Ureter (tissue), 1 donor: ENCODE data around the gene FOXL2. TPM values are rescaled to one million over a fixed set of nuclear protein-coding genes. Genes with fewer than 3 reads are reported as not detected.

Source experiments
- DNase-seq: peaks from one replicate; pipeline ENCODE4 v3.0.0-alpha.2; 2020; ENCODE audit warnings: low spot score
- total RNA-seq: library from RNA; stranded (reverse); gene quantifications from one replicate; pipeline ENCODE4 v1.2.4, GENCODE V29; 2023
- donor health status: DM: yes; HTN: yes; CAD: no.

The FOXL2 gene
- total RNA-seq, 1 donor from 2014 or later, result not detected

DNA sequence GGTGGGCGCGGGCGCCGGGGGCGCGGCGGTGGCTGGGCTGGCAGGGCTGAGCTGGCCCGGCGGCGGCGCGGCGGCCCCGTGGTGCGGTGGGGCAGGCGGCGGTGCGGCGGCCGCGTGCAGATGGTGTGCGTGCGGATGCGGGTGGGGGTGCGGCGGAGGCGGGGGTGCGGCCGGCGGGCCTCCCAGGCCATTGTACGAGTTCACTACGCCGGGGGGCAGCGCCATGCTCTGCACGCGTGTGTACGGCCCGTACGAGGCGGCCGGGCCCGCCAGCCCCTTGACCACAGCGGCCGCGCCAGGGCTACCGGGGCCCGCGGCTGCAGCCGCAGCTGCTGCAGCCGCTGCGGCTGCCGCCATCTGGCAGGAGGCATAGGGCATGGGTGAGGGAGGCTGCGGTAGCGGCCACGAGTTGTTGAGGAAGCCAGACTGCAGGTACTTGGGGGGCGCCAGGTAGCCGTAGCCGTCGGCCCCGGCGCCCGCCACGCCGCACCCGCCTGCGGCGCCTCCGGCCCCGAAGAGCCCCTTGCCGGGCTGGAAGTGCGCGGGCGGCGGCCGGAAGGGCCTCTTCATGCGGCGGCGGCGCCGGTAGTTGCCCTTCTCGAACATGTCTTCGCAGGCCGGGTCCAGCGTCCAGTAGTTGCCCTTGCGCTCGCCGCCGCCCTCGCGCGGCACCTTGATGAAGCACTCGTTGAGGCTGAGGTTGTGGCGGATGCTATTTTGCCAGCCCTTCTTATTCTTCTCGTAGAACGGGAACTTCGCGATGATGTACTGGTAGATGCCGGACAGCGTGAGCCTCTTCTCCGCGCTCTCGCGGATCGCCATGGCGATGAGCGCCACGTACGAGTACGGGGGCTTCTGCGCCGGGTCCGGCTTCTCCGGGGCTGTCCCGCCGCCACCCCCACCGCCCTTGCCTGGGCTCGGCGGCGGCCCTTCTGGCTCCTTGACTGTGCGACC, 951 bp downstream of the FOXL2 start:
- no peak for DNase-seq

DNA sequence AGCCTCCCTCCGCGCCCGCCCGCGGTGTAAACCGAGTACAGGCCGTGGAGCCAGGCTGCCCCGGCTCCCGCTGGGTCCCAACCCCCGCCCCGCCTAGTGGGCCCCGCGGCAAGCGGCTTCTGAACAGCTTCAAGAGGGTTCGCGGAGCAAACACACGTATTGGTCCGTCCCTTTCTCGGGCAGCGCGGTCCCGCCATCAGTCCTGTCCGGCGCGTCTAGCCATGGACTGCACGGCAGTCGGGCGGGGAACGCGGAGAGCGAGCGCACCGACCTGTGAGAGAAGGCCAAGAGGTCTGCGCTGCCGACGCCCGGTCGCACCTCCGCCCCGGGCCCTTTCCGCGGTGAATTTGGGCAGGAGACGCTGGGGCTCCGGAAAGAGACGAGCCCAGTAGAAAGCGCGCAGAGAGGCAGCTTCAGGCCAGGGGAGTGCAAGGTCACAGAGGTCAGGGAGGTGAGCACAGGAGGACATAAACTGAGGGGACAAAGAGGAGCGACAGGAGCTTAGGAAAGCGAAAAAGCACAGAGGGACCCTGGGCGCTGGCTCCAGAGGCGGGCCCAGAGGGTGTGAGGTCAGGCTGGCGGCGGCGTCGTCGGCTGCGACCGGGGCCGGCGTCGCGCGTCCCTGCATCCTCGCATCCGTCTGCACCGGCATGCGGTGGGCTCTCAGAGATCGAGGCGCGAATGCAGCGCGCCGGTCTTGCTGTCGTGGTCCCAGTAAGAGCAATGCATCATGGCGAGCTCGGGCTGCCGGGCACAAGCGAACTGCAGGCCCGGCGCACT, 1.8 kb downstream of the FOXL2 start:
- DNase-seq, result no peak

DNA sequence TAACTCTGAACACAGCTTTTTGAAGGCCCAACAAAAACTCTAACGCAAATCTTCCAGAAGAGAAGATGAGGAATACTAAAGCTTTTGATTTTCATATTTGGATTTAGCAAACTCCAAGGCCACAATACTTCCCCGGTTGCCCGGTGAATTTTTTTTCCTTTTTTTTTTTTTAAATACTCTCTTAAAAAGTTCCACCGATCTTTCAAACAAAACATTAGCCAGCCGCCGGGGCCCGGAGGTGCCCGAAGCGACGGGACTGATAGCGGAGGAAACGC, 2.3 kb downstream of the FOXL2 start:
- no peak for DNase-seq

DNA sequence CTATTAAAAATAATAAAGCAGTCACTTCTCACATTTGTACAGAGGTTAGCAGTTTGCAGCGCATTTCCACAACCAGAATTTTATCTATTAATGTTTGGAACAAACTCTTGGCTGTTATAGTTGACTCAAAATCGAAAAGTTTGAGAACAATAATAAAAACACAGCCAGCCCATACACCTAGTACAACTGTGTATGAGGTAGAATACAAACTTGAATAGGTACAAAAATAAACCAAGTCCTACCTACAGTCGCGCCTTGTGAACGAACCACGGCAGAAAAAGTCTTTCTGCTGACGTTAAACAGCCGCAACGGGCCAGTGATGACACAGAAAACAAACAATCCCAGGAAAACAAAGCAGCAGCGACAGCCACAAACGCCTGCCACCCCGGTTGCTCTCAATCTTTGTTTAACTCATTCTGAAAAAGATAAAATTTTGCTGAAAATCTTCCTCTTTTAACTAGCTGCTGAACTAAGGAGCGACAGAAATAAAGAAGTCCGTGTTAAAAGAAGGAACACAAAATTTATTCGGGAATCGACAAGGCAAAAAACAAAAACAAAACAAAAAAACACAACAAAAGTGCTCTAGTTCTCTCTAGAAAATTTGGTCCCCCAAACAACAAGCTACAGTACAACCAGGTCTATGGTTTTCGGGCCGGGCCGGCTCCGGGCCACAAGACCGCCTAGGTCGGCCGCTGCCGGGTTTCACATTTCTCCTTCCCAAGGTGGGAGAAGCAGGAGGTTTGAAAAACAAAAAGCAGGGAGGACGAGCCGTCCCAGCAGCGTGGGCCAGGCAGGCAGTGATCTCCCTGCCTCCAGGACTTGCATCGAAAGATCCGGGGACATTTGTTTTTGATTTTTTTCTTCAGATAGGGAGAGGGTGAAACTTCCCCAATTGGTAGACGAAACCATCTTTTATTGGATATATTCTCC, 2.9 kb downstream of the FOXL2 start:
- DNase-seq, result no peak

DNA sequence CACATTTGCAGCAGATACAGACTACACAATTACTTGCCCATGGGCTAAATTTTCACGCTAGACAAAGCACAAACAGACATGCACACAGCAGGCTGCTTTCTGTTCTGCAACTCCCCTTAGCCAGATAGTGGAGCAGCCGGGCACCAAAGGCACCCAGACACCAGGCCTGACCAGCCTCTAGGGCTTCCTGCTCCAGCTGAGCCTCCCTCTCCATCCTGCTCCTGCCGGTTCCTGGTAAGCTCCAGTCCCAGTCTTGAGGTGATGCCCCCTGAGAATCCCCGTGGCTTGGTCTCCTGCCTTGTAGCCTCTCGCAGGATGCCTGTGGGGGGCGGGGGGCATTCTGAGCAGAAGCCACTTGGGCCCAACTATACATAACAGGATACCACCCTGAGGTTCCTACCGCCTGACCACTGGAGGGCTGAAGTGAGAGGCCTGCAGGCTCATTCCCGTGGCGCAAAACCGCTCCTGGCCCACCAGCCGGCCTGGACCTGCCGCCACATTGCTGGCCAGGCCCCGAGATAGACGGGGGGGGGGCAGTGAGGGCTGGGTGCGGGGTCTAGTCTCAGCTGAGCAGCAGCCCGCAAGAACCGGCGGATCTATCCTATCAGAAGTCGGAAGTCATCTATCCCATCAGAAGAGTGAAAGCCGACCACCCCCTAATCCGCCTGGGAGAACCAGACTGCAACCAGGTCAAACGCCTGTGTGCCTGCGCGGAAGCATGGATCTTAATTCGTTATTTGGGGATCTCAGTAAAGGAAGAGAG, 3.9 kb downstream of the FOXL2 start:
- DNase-seq, result no peak

GRCh38 chr3:138942271-138942670, 4.7 kb downstream of the FOXL2 start:
- DNase-seq, result no peak

DNA sequence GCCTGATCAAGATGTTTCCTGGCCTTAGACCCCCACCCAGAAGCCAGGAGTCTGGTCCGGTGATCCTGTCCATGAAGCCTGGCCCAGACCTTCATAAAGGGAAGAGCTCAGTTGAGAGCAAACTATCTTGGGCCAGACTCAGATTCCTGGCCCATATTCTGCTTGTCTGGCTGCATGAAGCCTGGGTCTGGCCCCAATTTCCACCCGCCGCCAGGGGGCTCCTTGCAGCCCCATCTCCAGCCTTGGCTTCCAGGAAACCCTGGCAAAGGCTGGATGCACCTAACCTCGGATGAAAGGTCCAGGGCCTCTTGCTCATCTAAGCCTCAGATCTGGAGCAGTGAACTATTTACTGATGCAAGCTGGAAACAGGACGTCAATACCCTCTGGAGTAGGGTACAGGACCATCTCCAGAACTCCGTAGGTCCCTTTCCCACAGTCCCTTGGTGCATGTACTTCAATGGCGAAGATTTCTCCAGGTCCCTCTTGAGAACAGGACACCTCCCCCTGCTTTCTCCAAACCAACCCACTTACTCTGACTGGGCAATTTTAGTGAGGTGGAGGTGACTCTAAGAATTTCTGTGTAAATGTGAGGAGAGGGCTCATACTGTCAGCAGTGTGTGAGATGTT, 5.6 kb downstream of the FOXL2 start:
- no peak for DNase-seq

DNA sequence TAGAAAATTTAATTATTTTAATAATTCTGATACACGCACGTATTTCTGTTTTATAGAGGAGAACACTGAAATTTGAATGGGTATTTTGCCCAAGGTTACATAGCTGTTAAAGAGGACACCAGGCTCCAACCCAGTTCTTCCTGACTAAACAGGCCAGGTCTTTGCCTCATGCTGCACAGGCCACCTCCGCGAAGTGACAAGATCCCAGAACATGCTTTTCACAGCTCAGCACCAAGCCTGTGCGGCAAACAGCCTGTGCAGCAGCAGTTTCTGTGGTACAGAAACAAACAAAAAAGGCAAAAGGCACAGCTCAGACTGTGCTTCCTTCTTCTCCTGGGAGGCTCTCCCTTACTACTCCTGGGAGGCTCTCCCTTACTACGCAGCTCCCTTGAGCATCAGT, 6.5 kb downstream of the FOXL2 start:
- no peak for DNase-seq

GRCh38 chr3:138939561-138940241, 7.2 kb downstream of the FOXL2 start:
- DNase-seq, result no peak

DNA sequence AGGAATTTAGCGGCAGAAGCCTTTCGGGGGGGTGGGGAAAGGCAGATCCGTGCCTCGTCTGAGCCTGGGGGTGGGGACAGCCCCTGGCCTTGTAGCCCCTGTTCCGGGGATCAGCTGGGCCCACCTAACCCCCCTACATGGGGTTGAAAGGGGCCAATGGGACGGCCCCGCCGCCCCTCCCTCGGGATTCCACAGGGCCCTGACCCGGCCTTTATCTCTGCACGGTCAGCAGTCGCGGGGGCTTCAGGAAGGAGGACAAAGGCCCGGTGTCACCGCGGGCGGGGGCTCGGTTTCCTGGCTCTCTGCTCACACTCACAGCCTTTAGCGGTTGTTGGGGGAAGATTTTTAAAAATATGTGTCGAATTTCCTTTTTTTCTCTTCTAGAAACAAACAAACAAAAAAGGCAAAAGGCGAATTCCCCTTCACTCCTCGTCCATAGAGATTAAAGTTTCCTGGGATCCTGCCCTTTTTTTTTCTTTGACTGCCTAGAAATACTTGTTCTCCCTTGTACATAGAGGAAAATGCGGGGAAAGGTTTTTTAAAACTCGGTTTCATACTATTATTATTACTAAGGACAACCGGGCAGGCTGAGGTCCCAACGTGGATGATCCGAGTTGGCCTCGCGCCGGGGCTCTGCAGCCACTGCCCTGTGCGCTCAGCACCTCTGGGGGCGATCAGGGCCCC, 7.9 kb downstream of the FOXL2 start:
- DNase-seq, result no peak

- DNase-seq, result no peak
Observed at GRCh38 chr3:138938056-138938876, 8.7 kb downstream of the FOXL2 start.

- DNase-seq, result no peak
Observed at GRCh38 chr3:138937690-138938055, 9.3 kb downstream of the FOXL2 start.

DNA sequence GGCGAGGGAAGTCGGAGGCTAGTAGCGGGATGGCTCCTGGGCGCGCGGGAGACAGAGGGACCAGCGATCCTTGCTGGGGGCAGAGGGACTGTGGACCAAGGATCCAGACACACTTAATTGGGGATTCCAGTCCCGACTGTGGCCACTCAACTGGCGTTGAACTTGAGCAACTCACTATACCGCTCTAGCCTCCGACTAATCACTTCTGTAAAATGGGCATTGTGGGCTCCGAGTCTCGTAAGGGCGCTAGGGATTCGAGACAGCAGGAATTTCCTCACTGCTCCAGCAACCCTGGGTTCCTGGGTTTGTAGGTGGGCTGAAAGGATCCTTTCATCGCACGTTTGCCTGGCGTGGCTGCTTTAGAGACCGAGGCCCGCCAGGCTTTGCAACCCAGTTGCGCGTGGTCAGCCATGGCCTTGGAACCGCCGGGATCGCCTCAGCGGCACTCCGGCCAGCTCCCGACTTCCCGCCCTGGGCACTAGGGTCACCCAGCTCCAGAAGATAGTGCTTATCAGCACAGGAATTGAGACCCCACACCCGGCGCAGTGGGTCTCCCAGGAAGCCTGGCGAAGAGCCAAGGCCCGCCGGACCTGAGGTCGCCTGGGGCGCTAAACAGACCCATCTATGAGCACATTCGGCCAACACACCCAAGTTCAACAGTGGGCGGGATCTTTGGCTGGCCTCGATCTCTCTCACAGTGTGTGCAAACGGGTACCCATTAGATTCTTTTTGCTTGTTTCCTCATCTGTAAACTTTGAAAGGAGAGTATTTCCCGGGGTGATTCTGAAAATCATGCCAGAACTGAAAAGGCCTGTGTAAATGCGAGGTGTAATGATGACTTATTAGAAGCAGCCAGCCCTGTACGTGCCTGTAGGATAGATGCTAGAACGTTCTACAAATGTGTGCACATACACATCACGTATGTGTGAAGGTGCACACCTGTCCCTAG, 9.9 kb downstream of the FOXL2 start:
- no peak for DNase-seq

- peak; percentile 68 for DNase-seq
Observed at GRCh38 chr3:138935863-138936740, 10.8 kb downstream of the FOXL2 start.

DNA sequence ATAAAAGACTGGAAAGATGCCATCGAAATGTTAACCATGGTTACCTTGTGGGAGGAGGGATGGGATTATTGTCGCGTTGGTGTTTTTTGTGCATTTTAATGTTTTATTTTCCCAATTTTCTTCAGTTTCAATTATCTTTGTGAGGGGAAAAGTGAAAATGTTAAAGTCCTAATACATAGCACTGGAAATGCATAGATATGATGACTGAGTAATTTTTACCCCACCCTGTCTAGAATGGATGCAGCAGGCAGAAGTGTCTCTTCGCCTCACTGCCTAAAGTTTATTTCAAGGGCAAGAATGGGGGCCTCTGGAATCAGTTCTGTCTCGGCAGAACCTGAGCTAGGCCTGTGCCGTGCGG, 11.5 kb downstream of the FOXL2 start:
- DNase-seq, result no peak

- no peak for DNase-seq
Observed at GRCh38 chr3:138933981-138934691, 12.8 kb downstream of the FOXL2 start.
